Thyroid gland (tissue), 4 donors: ENCODE results near the gene MYOF.

ENCODE experiments used
- POLR2A ChIP-seq, 2 donors: fragments of 450-650 bp; IDR thresholded peaks; one replicate each; pipeline ENCODE4 v1.6.1; 2017; ENCODE audit warnings: antibody characterized with exemption in 2 of 2, mild to moderate bottlenecking in 2 of 2, moderate library complexity in 1 of 2
- TF ChIP-seq, protein P1 (sequence below), 6 experiments: fragments of 200-600 bp in 3 of 6; fragments of 450-650 bp in 3 of 6; sonication (generic) in 3 of 6; IDR thresholded peaks; one replicate each; pipeline ENCODE4 v1.5.1; 2016 to 2019; ENCODE audit warnings: antibody characterized with exemption in 6 of 6, mild to moderate bottlenecking in 2 of 6, inconsistent platforms in 1 of 6, moderate library complexity in 1 of 6

DNA sequence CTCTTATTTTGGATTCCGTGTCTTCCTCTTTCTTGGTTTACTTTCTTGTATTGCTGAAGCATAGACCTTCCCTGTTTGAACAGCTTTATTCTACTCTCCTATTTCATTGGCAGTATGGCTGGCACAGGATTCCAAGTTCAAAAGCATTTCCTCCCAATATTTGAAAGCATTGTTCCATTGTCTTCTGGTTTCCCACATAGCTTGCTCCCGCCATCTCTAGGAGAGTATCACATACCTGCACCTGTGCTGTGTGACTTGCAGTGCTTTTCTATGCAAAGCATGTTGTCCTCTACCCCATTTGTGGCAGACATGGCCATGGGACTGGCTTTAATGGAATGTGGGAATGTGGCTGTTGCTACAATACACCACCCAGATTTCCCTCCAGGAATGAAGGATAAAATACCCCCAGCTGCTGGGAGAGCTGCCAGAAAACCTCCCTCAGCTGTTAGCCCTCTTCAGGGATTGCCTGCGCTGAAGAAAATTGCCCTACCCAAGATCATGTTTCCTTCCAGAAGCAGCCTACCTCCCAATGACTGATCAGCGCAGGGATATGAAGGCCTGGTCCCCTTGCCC is 6.9 kb upstream of the MYOF start:
- TF ChIP-seq, protein P1, sequence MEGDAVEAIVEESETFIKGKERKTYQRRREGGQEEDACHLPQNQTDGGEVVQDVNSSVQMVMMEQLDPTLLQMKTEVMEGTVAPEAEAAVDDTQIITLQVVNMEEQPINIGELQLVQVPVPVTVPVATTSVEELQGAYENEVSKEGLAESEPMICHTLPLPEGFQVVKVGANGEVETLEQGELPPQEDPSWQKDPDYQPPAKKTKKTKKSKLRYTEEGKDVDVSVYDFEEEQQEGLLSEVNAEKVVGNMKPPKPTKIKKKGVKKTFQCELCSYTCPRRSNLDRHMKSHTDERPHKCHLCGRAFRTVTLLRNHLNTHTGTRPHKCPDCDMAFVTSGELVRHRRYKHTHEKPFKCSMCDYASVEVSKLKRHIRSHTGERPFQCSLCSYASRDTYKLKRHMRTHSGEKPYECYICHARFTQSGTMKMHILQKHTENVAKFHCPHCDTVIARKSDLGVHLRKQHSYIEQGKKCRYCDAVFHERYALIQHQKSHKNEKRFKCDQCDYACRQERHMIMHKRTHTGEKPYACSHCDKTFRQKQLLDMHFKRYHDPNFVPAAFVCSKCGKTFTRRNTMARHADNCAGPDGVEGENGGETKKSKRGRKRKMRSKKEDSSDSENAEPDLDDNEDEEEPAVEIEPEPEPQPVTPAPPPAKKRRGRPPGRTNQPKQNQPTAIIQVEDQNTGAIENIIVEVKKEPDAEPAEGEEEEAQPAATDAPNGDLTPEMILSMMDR (IDR thresholded peaks at IDR 0.05): no peak
- TF ChIP-seq POLR2A (IDR thresholded peaks at IDR 0.05): no peak
